Spinal cord (tissue), 10 donors: ENCODE measurements around the gene DUSP8. TPM values are rescaled to one million over a fixed set of nuclear protein-coding genes. Genes with fewer than 3 reads are reported as not detected.
A peak's percentile ranks its signal among the peaks of the same experiment; 100 is the strongest.
"Not testable (repeated sequence)": the region's sequence is repeated elsewhere in the genome, so short reads cannot be mapped to it uniquely, and the experiment has no call there.

Source experiments
- DNase-seq, 6 donors: peaks; one replicate each; pipeline versions ENCODE4 v3.0.0 to v3.0.0-alpha.2; 2013 to 2015; ENCODE audit warnings: low spot score in 6 of 6, low read depth in 4 of 6
- H3K27ac ChIP-seq: one replicate; pipeline ENCODE4 v1.5.1; 2013; ENCODE audit warnings: low read depth, low read length, control low read depth
- H3K27me3 ChIP-seq: one replicate; pipeline ENCODE4 v1.6.1; 2013; ENCODE audit warnings: low read length; ENCODE audit not compliant: control insufficient read depth, insufficient read depth
- H3K36me3 ChIP-seq: one replicate; pipeline ENCODE4 v1.6.1; 2013; ENCODE audit warnings: low read length; ENCODE audit not compliant: control insufficient read depth, insufficient read depth
- H3K4me1 ChIP-seq: one replicate; pipeline ENCODE4 v1.6.1; 2013; ENCODE audit warnings: low read length; ENCODE audit not compliant: control insufficient read depth, insufficient read depth
- H3K4me3 ChIP-seq: one replicate; pipeline ENCODE4 v1.5.1; 2013; ENCODE audit warnings: low read depth, low read length, control low read depth
- H3K9me3 ChIP-seq: one replicate; pipeline ENCODE4 v1.6.1; 2013; ENCODE audit warnings: low read length; ENCODE audit not compliant: control insufficient read depth, insufficient read depth
- WGBS: methylation state at CpG from one replicate; pipeline ENCODE4 v1.1.5; 2013; ENCODE audit warnings: missing lambda C conversion rate; ENCODE audit not compliant: insufficient coverage; 5-methylcytosine and 5-hydroxymethylcytosine counted together
- polyA plus RNA-seq, 2 donors: library from polyadenylated mRNA; unstranded; fragments of 120-200 nt; gene quantifications; one replicate each; pipeline ENCODE4 v1.2.1, GENCODE V29; 2013; ENCODE audit not compliant: insufficient read length in 2 of 2
- total RNA-seq, 2 donors: library from RNA; depleted of rRNA in 1 of 2; stranded (reverse); fragments of 120-200 nt in 1 of 2; fragments of >200 nt in 1 of 2; gene quantifications; one replicate each; pipeline versions ENCODE4 v1.2.3 to v1.2.4, GENCODE V29; 2013 to 2014
- donor health status: healthy.

DUSP8 gene
- total and polyA plus RNA-seq, 4 donors: 2.9 to 86.2 (median 38.2) TPM

- Histone ChIP-seq H3K36me3 (peaks cover 19% of the 10 kb centered on the region), H3K4me1 (peaks cover 54% of the 10 kb centered on the region)
- not testable (repeated sequence) for H3K27ac ChIP-seq, DNase-seq, H3K9me3 ChIP-seq, H3K27me3 ChIP-seq, H3K4me3 ChIP-seq
- WGBS: 0% methylated on average over 1 of the region's 9 CpGs
Observed at GRCh38 chr11:1512531-1513258, 59.4 kb downstream of the DUSP8 start.

- 88% methylated on average over 9 of the region's 12 CpGs for WGBS
- H3K27ac ChIP-seq: no peak overlapping the region
- no peaks in the 10 kb centered on the region for H3K9me3 ChIP-seq
- no peaks in the 10 kb centered on the region for H3K27me3 ChIP-seq
- no peak for DNase-seq
- H3K36me3 ChIP-seq: peaks cover 14% of the 10 kb centered on the region
- no peak overlapping the region for H3K4me3 ChIP-seq
- peaks cover 56% of the 10 kb centered on the region for H3K4me1 ChIP-seq
Observed at GRCh38 chr11:1511937-1512496, 60.1 kb downstream of the DUSP8 start.

- Histone ChIP-seq H3K4me1 (peaks cover 59% of the 10 kb centered on the region), H3K4me3 (no peak overlapping the region), H3K9me3 (no peaks in the 10 kb centered on the region), H3K27me3 (no peaks in the 10 kb centered on the region), H3K36me3 (peaks cover 14% of the 10 kb centered on the region), H3K27ac (no peak overlapping the region)
- 79% methylated on average over 6 of the region's 11 CpGs for WGBS
- DNase-seq: no peak
Observed at GRCh38 chr11:1510928-1511327, 61.1 kb downstream of the DUSP8 start.

- H3K4me1 ChIP-seq: peaks cover 53% of the 10 kb centered on the region
- not testable (repeated sequence) for DNase-seq, H3K9me3 ChIP-seq, H3K4me3 ChIP-seq, H3K27me3 ChIP-seq, H3K27ac ChIP-seq
- WGBS: 79% methylated on average over 8 of the region's 18 CpGs
- H3K36me3 ChIP-seq: peaks cover 14% of the 10 kb centered on the region
Observed at GRCh38 chr11:1510351-1510750, 61.7 kb downstream of the DUSP8 start.

DNA sequence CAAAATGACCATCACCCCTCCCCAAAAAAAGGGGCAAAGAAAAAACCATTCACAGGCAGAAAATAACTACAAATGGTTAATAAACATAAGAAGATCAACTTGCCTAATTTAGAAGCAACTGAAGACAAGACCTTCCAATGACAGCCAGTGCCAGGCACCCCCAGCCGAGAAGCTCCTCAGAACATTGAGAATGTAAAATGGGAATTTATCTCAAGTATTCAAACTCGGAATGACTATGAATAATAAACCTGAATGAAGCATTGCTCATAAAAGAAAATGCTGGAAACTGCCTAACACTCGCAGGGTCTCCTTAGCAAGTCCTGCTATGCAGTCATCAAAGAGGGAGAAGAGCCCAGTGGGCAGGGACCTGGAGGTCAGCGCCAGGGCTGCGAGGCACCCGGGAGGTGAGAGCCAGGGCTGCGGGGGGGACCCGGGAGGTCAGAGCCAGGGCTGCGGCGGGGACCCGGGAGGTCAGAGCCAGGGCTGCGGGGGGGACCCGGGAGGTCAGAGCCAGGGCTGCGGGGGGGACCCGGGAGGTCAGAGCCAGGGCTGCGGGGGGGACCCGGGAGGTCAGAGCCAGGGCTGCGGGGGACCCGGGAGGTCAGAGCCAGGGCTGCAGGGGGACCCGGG lies 62.3 kb downstream of the DUSP8 start:
- WGBS: 83% methylated on average over 9 of the region's 20 CpGs
- no peaks in the 10 kb centered on the region for H3K9me3 ChIP-seq
- H3K27me3 ChIP-seq: no peaks in the 10 kb centered on the region
- no peak for DNase-seq
- H3K27ac ChIP-seq: no peak overlapping the region
- H3K4me1 ChIP-seq: peaks cover 51% of the 10 kb centered on the region
- peaks cover 14% of the 10 kb centered on the region for H3K36me3 ChIP-seq
- no peak overlapping the region for H3K4me3 ChIP-seq

DNA sequence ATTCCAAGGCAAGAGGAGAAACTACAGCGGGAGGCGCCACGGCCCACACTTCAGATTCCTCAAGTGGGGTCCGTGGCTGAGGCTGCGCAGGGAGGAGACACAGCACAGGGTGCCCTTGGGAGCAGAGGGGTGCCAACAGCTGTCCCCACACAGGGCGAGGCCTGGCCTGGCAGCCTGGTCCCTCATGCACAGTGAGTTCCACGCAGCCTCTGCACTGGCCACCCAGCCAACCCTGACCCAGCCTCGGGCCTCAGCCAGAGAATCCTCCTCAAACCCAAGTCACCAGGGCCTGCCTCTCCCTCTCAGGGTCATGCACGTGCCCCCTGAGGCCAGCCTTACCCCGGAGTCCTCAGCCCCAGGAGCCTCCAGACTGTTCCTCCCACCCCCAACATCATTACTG lies 63.1 kb downstream of the DUSP8 start:
- no peaks in the 10 kb centered on the region for H3K27me3 ChIP-seq
- H3K4me3 ChIP-seq: no peak overlapping the region
- H3K4me1 ChIP-seq: peaks cover 51% of the 10 kb centered on the region
- 86% methylated on average over 10 of the region's 10 CpGs for WGBS
- H3K27ac ChIP-seq: no peak overlapping the region
- no peaks in the 10 kb centered on the region for H3K9me3 ChIP-seq
- no peak for DNase-seq
- H3K36me3 ChIP-seq: peaks cover 14% of the 10 kb centered on the region

GRCh38 chr11:1508491-1508891 lies 63.6 kb downstream of the DUSP8 start:
- no peak for DNase-seq
- Histone ChIP-seq H3K4me3 (no peak overlapping the region), H3K4me1 (peaks cover 51% of the 10 kb centered on the region), H3K27me3 (no peaks in the 10 kb centered on the region), H3K36me3 (peaks cover 17% of the 10 kb centered on the region), H3K27ac (no peak overlapping the region), H3K9me3 (no peaks in the 10 kb centered on the region)
- WGBS: 69% methylated on average over 9 of the region's 15 CpGs

DNA sequence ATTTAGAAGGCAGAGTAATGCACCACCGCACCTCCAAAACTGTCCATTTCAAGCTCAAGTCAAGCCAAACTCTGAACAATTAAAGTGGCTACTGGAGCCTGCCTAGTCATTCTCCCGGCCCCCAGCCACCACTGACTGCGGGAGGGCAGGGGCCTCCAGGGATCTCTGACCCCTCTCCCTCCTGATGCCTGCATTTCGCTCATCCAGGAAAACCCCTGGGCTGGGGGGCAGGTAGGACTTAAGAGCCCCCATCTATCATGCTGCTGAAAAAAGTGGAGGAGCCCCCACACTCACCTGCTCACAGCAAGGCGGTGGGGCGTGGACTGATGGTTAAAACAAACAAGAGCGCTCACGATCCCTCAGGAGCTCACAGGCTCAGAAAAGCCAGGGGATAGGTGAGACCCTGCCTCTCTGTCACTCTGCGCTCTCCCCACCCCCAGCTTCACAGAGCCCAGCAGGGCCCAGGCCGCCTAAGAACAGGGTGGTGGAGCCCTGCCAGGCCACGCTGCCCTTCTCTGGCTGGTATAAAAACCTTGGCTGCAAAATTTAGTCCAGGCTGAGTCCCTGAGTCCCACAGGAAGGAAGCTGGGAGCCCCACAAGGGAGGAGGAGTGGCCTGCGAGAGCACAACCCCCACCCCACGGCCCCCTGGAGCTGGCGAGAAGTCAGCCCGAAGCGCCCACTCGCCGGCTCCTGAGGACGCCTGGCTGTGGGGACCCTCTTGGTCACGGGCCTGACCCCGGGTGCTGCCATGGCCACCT lies 64.5 kb downstream of the DUSP8 start:
- no peaks in the 10 kb centered on the region for H3K9me3 ChIP-seq
- no peak overlapping the region for H3K4me3 ChIP-seq
- WGBS: 38% methylated on average over 16 of the region's 21 CpGs
- H3K27ac ChIP-seq: no peak overlapping the region
- H3K36me3 ChIP-seq: peaks cover 23% of the 10 kb centered on the region
- peak in 1 of 6 donors; percentile 60 for DNase-seq
- no peaks in the 10 kb centered on the region for H3K27me3 ChIP-seq
- H3K4me1 ChIP-seq: peaks cover 57% of the 10 kb centered on the region

- Histone ChIP-seq H3K27me3 (no peaks in the 10 kb centered on the region), H3K27ac (no peak overlapping the region), H3K4me1 (peaks cover 63% of the 10 kb centered on the region), H3K4me3 (no peak overlapping the region), H3K36me3 (peaks cover 26% of the 10 kb centered on the region), H3K9me3 (no peaks in the 10 kb centered on the region)
- WGBS: 89% methylated on average over 9 of the region's 9 CpGs
- no peak for DNase-seq
Observed at GRCh38 chr11:1506981-1507380, 65.1 kb downstream of the DUSP8 start.
